HEK293 (cell line): ENCODE measurements around the gene PALMD.

Source experiments
- CTCF ChIA-PET: fragments of 350-600 bp; formaldehyde crosslinking; extraction: SDS; loops from one replicate; lab custom pipeline; 2021; ENCODE audit warnings: antibody characterized with exemption; lab: Yijun Ruan, JAX
- POLR2A ChIA-PET: fragments of 300-600 bp; formaldehyde crosslinking; extraction: SDS; loops from one replicate; lab custom pipeline; 2020; ENCODE audit warnings: antibody characterized with exemption, inconsistent platforms; lab: Yijun Ruan, JAX
- H3K27ac ChIP-seq: fragments of 200-500 bp; sonication (Bioruptor generic); 2 replicates; pipeline ENCODE4 v1.5.1; 2014; ENCODE audit warnings: low read depth, low read length, control low read depth, inconsistent platforms; ENCODE audit errors: extremely low read depth
- H3K36me3 ChIP-seq, 2 experiments: fragments of 200-500 bp in 1 of 2; sonication (Bioruptor generic) in 1 of 2; 1 replicate in 1 of 2; 2 replicates in 1 of 2; pipeline ENCODE4 v1.5.1; 2014 to 2017; ENCODE audit warnings: inconsistent platforms in 2 of 2, low read length in 2 of 2; ENCODE audit not compliant: control insufficient read depth in 2 of 2, insufficient read depth in 1 of 2
- H3K4me1 ChIP-seq: fragments of 200-500 bp; sonication (Bioruptor generic); 2 replicates; pipeline ENCODE4 v1.5.1; 2014; ENCODE audit warnings: mild to moderate bottlenecking, low read length, inconsistent platforms; ENCODE audit not compliant: control insufficient read depth, insufficient read depth
- H3K4me3 ChIP-seq: 2 replicates; pipeline ENCODE4 v1.5.1; 2011; ENCODE audit warnings: low read depth, mild to moderate bottlenecking, control low read depth, low read length, moderate library complexity
- H3K9me3 ChIP-seq: fragments of 200-500 bp; sonication (Bioruptor generic); 2 replicates; pipeline ENCODE4 v1.5.1; 2014; ENCODE audit warnings: low read depth, low read length, inconsistent platforms; ENCODE audit not compliant: control insufficient read depth, insufficient read depth
- ELK4 ChIP-seq: IDR thresholded peaks from 2 replicates; pipeline ENCODE4 v1.6.1; 2011; ENCODE audit warnings: mild to moderate bottlenecking, low read depth, low read length, borderline replicate concordance
- MEIS1 ChIP-seq: sonication (generic); formaldehyde crosslinking; IDR thresholded peaks from 2 replicates; pipeline ENCODE4 v1.8.1; 2022; ENCODE audit warnings: missing genetic modification reagents, mild to moderate bottlenecking, borderline replicate concordance
- OSR2 ChIP-seq: fragments of 450-650 bp; formaldehyde crosslinking; IDR thresholded peaks from 2 replicates; pipeline ENCODE4 v1.5.1; 2016; ENCODE audit warnings: missing biosample characterization, missing genetic modification characterization
- SALL2 ChIP-seq: fragments of 450-650 bp; formaldehyde crosslinking; IDR thresholded peaks from 2 replicates; pipeline ENCODE4 v1.5.0; 2017; ENCODE audit warnings: missing biosample characterization, mild to moderate bottlenecking, missing genetic modification characterization, borderline replicate concordance
- YY2 ChIP-seq: fragments of 450-650 bp; formaldehyde crosslinking; IDR thresholded peaks from 2 replicates; pipeline ENCODE4 v1.5.1; 2016; ENCODE audit warnings: missing biosample characterization, missing genetic modification characterization
- ZEB2 ChIP-seq: fragments of 450-650 bp; formaldehyde crosslinking; IDR thresholded peaks from 2 replicates; pipeline ENCODE4 v1.5.1; 2016; ENCODE audit warnings: missing biosample characterization, missing genetic modification characterization
- ZFP3 ChIP-seq: fragments of 450-650 bp; formaldehyde crosslinking; IDR thresholded peaks from 2 replicates; pipeline ENCODE4 v1.5.1; 2016; ENCODE audit warnings: low read depth, missing biosample characterization, missing genetic modification characterization
- ZFP41 ChIP-seq: fragments of 450-650 bp; formaldehyde crosslinking; IDR thresholded peaks from 2 replicates; pipeline ENCODE4 v1.5.1; 2016; ENCODE audit warnings: missing biosample characterization, missing genetic modification characterization, borderline replicate concordance
- ZNF112 ChIP-seq: fragments of 450-650 bp; formaldehyde crosslinking; IDR thresholded peaks from 2 replicates; pipeline ENCODE4 v1.5.0; 2017; ENCODE audit warnings: missing biosample characterization, missing genetic modification characterization
- ZNF138 ChIP-seq: fragments of 450-650 bp; formaldehyde crosslinking; IDR thresholded peaks from 2 replicates; pipeline ENCODE4 v1.5.1; 2016; ENCODE audit warnings: missing biosample characterization, missing genetic modification characterization, borderline replicate concordance
- ZNF184 ChIP-seq: fragments of 450-650 bp; IDR thresholded peaks from 2 replicates; pipeline ENCODE4 v1.5.1; 2018; ENCODE audit warnings: missing biosample characterization, mild to moderate bottlenecking, missing genetic modification characterization
- ZNF302 ChIP-seq: fragments of 450-650 bp; formaldehyde crosslinking; IDR thresholded peaks from 2 replicates; pipeline ENCODE4 v1.5.1; 2016; ENCODE audit warnings: missing biosample characterization, missing genetic modification characterization, low read depth
- ZNF341 ChIP-seq: fragments of 450-650 bp; formaldehyde crosslinking; IDR thresholded peaks from 2 replicates; pipeline ENCODE4; 2016; ENCODE audit warnings: low read depth, missing biosample characterization, missing genetic modification characterization
- ZNF501 ChIP-seq: fragments of 450-650 bp; formaldehyde crosslinking; IDR thresholded peaks from 2 replicates; pipeline ENCODE4 v1.5.1; 2016; ENCODE audit warnings: missing biosample characterization, missing genetic modification characterization
- ZNF548 ChIP-seq: fragments of 450-650 bp; formaldehyde crosslinking; IDR thresholded peaks from 2 replicates; pipeline ENCODE4 v1.5.1; 2016; ENCODE audit warnings: missing biosample characterization, missing genetic modification characterization
- ZNF555 ChIP-seq: fragments of 450-650 bp; formaldehyde crosslinking; conservative IDR thresholded peaks from 2 replicates; pipeline ENCODE4 v1.5.1; 2017; ENCODE audit warnings: missing biosample characterization, mild to moderate bottlenecking, missing genetic modification characterization, inconsistent platforms
- ZNF580 ChIP-seq: fragments of 450-650 bp; formaldehyde crosslinking; IDR thresholded peaks from 2 replicates; pipeline ENCODE4 v1.5.1; 2016; ENCODE audit warnings: missing biosample characterization, missing genetic modification characterization
- ZNF747 ChIP-seq: fragments of 450-650 bp; formaldehyde crosslinking; IDR thresholded peaks from 2 replicates; pipeline ENCODE4 v1.5.1; 2016; ENCODE audit warnings: missing biosample characterization, missing genetic modification characterization
- ZSCAN16 ChIP-seq: fragments of 450-650 bp; formaldehyde crosslinking; IDR thresholded peaks from 2 replicates; pipeline ENCODE4 v1.5.1; 2016; ENCODE audit warnings: missing biosample characterization, missing genetic modification characterization
- ZSCAN18 ChIP-seq: fragments of 450-650 bp; formaldehyde crosslinking; IDR thresholded peaks from 2 replicates; pipeline ENCODE4 v1.5.1; 2016; ENCODE audit warnings: missing biosample characterization, missing genetic modification characterization
- TF ChIP-seq, protein P1 (sequence below): fragments of 450-650 bp; formaldehyde crosslinking; IDR thresholded peaks from 2 replicates; pipeline ENCODE4 v1.5.1; 2017; ENCODE audit warnings: missing biosample characterization, mild to moderate bottlenecking, missing genetic modification characterization, moderate library complexity
- TF ChIP-seq, protein P2 (sequence below): fragments of 450-650 bp; formaldehyde crosslinking; IDR thresholded peaks from 2 replicates; pipeline ENCODE4 v1.5.1; 2017; ENCODE audit warnings: missing biosample characterization, missing genetic modification characterization

Gene PALMD

GRCh38 chr1:99639408-99639807 is 6.5 kb upstream of the PALMD start:
- POLR2A ChIA-PET: no interaction called here
- H3K4me1 ChIP-seq: no peaks in the 10 kb centered on the region
- H3K4me3 ChIP-seq: no peak overlapping the region
- CTCF ChIA-PET: no interaction called here
- TF ChIP-seq ZNF341 (no peak), OSR2 (tag by site-specific recombination) (no peak), ZFP41 (tag by site-specific recombination) (no peak)
- no peak overlapping the region for H3K27ac ChIP-seq
- no peaks in the 10 kb centered on the region for H3K9me3 ChIP-seq
- no peaks in the 10 kb centered on the region for H3K36me3 ChIP-seq

DNA sequence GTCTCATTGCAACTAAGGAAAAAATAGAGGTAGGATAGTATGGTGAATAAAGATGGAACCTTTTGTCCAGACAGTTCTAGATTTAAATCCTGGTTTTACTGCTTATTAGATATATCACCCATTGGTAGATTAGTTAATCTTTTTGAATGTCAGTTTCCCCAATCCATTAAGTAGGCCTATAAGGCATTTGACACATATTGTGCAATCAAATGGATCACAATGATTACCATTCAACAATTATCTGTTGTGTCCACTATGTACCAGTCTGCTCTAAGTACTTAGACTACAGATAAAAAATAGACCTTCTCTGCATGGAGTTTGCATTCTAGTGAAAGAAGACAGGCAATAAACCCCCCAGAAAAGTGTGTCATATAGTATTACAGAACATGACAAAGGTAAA is 6.0 kb upstream of the PALMD start:
- POLR2A ChIA-PET: no interaction called here
- TF ChIP-seq ZNF580 (tag by site-specific recombination) (no peak), ZNF548 (no peak), ZSCAN18 (tag by site-specific recombination) (no peak), SALL2 (tag by site-specific recombination) (no peak), ZNF747 (tag by site-specific recombination) (no peak), ZSCAN16 (no peak), ZEB2 (tag by site-specific recombination) (no peak), ZFP3 (tag by site-specific recombination) (no peak)
- TF ChIP-seq, protein P1, sequence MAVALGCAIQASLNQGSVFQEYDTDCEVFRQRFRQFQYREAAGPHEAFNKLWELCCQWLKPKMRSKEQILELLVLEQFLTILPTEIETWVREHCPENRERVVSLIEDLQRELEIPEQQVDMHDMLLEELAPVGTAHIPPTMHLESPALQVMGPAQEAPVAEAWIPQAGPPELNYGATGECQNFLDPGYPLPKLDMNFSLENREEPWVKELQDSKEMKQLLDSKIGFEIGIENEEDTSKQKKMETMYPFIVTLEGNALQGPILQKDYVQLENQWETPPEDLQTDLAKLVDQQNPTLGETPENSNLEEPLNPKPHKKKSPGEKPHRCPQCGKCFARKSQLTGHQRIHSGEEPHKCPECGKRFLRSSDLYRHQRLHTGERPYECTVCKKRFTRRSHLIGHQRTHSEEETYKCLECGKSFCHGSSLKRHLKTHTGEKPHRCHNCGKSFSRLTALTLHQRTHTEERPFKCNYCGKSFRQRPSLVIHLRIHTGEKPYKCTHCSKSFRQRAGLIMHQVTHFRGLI (tag by site-specific recombination): no peak
- CTCF ChIA-PET: no interaction called here

GRCh38 chr1:99640672-99641071 is 5.2 kb upstream of the PALMD start:
- Histone ChIP-seq H3K36me3 (no peaks in the 10 kb centered on the region), H3K4me3 (no peak overlapping the region), H3K9me3 (no peaks in the 10 kb centered on the region), H3K4me1 (no peaks in the 10 kb centered on the region), H3K27ac (no peak overlapping the region)
- no peak for TF ChIP-seq ZSCAN16
- no peak for TF ChIP-seq ZNF184
- TF ChIP-seq, protein P2, sequence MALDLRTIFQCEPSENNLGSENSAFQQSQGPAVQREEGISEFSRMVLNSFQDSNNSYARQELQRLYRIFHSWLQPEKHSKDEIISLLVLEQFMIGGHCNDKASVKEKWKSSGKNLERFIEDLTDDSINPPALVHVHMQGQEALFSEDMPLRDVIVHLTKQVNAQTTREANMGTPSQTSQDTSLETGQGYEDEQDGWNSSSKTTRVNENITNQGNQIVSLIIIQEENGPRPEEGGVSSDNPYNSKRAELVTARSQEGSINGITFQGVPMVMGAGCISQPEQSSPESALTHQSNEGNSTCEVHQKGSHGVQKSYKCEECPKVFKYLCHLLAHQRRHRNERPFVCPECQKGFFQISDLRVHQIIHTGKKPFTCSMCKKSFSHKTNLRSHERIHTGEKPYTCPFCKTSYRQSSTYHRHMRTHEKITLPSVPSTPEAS (tag by site-specific recombination): no peak
- TF ChIP-seq ZNF112: no peak
- TF ChIP-seq ZNF501 (tag by site-specific recombination): no peak
- TF ChIP-seq ELK4: no peak
- no peak for TF ChIP-seq MEIS1
- no peak for TF ChIP-seq ZNF302 (tag by site-specific recombination)
- no peak for TF ChIP-seq ZNF555 (tag by site-specific recombination)
- TF ChIP-seq ZNF138: no peak
- no peak for TF ChIP-seq YY2 (tag by site-specific recombination)
- ChIA-PET CTCF (interaction anchor here (0.6 kb wide), 1 partner anchor 17 kb away, joined by 3 read pairs; no protein-coding TSS in a partner anchor), POLR2A (no interaction called here)

More for the DNA sequence above, 6.0 kb upstream of the PALMD start:
- Histone ChIP-seq H3K4me3 (no peak overlapping the region), H3K4me1 (no peaks in the 10 kb centered on the region), H3K27ac (no peak overlapping the region), H3K9me3 (no peaks in the 10 kb centered on the region), H3K36me3 (no peaks in the 10 kb centered on the region)
